ENCODE data around the gene SEC61B.
A peak's percentile ranks its signal among the peaks of the same experiment; 100 is the strongest.
"Not testable (repeated sequence)": the region's sequence is repeated elsewhere in the genome, so short reads cannot be mapped to it uniquely, and the experiment has no call there.

SEC61B gene

DNA sequence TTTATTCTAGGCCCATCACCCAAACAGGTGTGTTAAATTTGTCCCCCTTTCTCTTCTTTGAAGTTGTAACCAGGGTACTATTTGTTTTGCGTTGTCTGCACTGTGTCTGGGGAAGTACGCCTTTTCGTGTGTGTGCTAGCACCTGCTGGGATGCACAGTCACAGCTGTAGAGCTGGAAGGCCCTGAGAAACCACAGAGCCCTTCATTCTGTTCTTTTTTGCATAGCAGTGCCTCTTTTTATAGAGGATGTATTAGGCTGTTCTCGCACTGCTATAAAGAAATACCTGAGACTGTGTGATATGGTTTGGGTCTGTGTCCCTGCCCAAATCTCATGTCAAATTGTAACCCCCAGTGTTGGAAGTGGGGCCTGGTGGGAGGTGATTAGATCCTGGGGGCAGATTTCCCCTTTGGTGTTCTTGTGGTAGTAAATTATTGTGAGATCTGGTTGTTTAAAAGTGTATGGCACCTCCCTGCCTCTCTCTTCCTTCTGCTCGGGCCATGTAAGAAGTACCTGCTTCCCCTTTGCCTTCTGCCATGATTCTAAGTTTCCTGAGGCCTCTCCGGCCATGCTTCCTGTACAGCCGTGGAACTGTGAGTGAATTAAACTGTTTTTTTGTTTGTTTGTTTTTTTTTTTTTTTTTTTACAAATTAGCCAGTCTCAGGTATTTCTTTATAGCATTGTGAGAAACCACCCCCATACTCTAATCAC, 14.0 kb downstream of the SEC61B start:
- H3K4me3 Mint-ChIP-seq, result no peak overlapping the region
- peaks cover 22% of the 10 kb centered on the region for H3K36me3 Mint-ChIP-seq (ENCODE audit: low read depth)
- DNase-seq (ENCODE audit: low spot score), result no peak
- no peaks in the 10 kb centered on the region for H3K27me3 Mint-ChIP-seq (ENCODE audit: low read depth)
- H3K9me3 Mint-ChIP-seq, result no peaks in the 10 kb centered on the region
- peaks cover 10% of the 10 kb centered on the region for H3K4me1 Mint-ChIP-seq (ENCODE audit: low read depth)
- H3K27ac Mint-ChIP-seq, result no peak overlapping the region

- no peaks in the 10 kb centered on the region for H3K9me3 Mint-ChIP-seq
- H3K27me3 Mint-ChIP-seq (ENCODE audit: low read depth), result no peaks in the 10 kb centered on the region
- no peak overlapping the region for H3K27ac Mint-ChIP-seq
- H3K4me1 Mint-ChIP-seq (ENCODE audit: low read depth), result peaks cover 10% of the 10 kb centered on the region
- H3K36me3 Mint-ChIP-seq (ENCODE audit: low read depth), result peaks cover 16% of the 10 kb centered on the region
- DNase-seq (ENCODE audit: low spot score), result no peak
- no peak overlapping the region for H3K4me3 Mint-ChIP-seq
Observed at GRCh38 chr9:99237356-99237755, 15.3 kb downstream of the SEC61B start.

DNA sequence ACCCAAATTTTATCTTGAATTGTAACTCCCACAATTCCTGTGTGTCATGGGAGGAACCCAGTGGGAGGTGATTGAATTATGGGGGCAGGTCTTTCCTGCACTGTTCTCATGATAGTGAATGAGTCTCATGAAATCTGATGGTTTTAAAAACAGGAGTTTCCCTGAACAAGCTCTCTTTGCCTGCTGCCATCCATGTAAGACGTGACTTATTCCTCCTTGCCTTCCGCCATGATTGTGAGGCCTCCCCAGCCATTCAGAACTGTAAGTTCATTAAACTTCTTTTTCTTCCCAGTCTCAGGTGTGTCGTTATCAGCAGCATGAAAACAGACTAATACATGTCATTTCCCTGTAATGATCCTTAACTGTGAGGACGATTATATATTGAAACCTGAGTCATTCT, 15.8 kb downstream of the SEC61B start:
- peaks cover 19% of the 10 kb centered on the region for H3K36me3 Mint-ChIP-seq (ENCODE audit: low read depth)
- not testable (repeated sequence) for H3K27me3 Mint-ChIP-seq (ENCODE audit: low read depth); H3K9me3 Mint-ChIP-seq; DNase-seq (ENCODE audit: low spot score); H3K27ac Mint-ChIP-seq; H3K4me3 Mint-ChIP-seq
- H3K4me1 Mint-ChIP-seq (ENCODE audit: low read depth), result peaks cover 10% of the 10 kb centered on the region

GRCh38 chr9:99238331-99238730, 16.2 kb downstream of the SEC61B start:
- Mint-ChIP-seq H3K4me1 (ENCODE audit: low read depth) (peaks cover 10% of the 10 kb centered on the region), H3K36me3 (ENCODE audit: low read depth) (peaks cover 16% of the 10 kb centered on the region), H3K27ac (no peak overlapping the region), H3K27me3 (ENCODE audit: low read depth) (no peaks in the 10 kb centered on the region), H3K4me3 (no peak overlapping the region), H3K9me3 (no peaks in the 10 kb centered on the region)
- no peak for DNase-seq (ENCODE audit: low spot score)

DNA sequence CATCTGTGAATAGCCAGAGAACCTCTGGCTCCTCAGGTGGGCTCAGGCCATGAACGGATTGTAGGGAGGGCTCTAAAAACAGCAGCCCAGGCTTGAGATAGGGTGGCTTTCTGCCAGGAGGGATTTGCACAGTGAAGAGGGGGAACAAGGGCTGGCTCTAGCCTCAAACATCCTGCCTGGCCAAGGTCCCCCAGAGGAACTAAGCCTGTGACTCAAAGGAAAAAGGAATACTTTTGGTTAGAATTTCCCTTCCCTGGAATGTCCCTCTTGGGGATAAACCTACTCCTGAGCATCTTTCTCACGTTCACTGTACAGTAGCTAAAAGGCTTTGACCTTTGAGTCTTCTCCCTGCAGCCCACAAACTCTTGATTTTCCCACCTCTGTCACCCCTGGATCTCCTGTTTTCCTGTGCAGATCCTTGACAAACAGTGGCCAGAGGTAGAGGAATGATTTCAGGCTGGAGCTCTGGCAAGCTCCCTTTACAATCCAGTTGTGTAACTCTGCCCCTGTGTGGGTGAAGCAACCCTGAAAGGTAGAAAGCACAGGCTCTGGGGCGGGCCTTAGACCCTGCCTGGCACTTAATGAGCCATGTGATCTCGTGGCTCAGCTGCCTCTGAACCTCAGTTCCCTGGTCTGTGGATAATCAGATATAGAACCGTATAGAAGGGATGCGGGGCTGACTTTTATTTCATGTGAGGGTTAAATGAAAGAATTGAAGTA, 17.4 kb downstream of the SEC61B start:
- Mint-ChIP-seq H3K27ac (no peak overlapping the region), H3K27me3 (ENCODE audit: low read depth) (no peaks in the 10 kb centered on the region), H3K4me1 (ENCODE audit: low read depth) (peaks cover 11% of the 10 kb centered on the region), H3K9me3 (no peaks in the 10 kb centered on the region), H3K36me3 (ENCODE audit: low read depth) (peaks cover 15% of the 10 kb centered on the region), H3K4me3 (no peak overlapping the region)
- DNase-seq (ENCODE audit: low spot score), result no peak

DNA sequence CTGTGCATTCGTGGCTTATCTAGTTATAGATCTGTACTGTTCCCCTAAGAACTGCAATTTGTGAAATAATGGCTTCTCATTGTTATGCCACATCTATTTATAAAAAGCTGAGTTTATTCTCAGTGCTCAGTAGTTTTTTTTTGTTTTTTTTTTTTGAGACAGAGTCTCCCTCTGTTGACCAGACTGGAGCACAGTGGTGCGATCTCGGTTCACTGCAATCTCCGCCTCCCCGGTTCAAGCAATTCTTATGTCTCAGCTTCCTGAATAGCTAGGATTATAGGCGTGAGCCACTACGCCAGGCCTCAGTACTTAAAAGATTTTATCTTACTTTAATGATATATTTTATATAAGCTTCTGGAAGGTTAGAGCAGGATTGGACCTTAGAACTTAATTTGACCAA, 19.0 kb downstream of the SEC61B start:
- DNase-seq (ENCODE audit: low spot score), result no peak
- no peaks in the 10 kb centered on the region for H3K9me3 Mint-ChIP-seq
- peaks cover 6% of the 10 kb centered on the region for H3K4me1 Mint-ChIP-seq (ENCODE audit: low read depth)
- H3K27me3 Mint-ChIP-seq (ENCODE audit: low read depth), result no peaks in the 10 kb centered on the region
- peaks cover 15% of the 10 kb centered on the region for H3K36me3 Mint-ChIP-seq (ENCODE audit: low read depth)
- H3K4me3 Mint-ChIP-seq, result no peak overlapping the region
- no peak overlapping the region for H3K27ac Mint-ChIP-seq

- no peak overlapping the region for H3K4me3 Mint-ChIP-seq
- no peak overlapping the region for H3K27ac Mint-ChIP-seq
- no peaks in the 10 kb centered on the region for H3K27me3 Mint-ChIP-seq (ENCODE audit: low read depth)
- H3K4me1 Mint-ChIP-seq (ENCODE audit: low read depth), result peaks cover 5% of the 10 kb centered on the region
- H3K9me3 Mint-ChIP-seq, result no peaks in the 10 kb centered on the region
- no peak for DNase-seq (ENCODE audit: low spot score)
- H3K36me3 Mint-ChIP-seq (ENCODE audit: low read depth), result peaks cover 7% of the 10 kb centered on the region
Observed at GRCh38 chr9:99244344-99245260, 22.5 kb downstream of the SEC61B start.

DNA sequence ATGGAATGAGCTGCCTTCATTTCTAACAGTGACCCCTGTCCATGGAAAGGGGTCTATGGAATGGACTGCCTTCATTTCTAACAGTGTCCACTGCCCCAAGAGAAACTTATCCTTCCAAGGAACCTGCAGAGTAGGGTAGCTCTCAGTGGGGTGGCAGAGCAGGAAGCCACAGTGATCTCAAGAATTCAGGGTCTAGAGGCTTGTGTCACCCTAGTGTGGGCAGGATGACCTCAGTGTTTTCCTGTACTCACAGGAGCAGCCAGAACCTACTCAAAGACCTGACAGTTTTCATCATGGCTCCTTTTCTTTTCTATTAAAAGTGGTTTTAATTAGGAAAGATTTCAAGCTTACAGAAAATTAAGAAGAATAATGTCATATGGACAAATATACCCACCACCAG, 27.5 kb downstream of the SEC61B start:
- H3K36me3 Mint-ChIP-seq (ENCODE audit: low read depth), result no peaks in the 10 kb centered on the region
- no peaks in the 10 kb centered on the region for H3K27me3 Mint-ChIP-seq (ENCODE audit: low read depth)
- no peak overlapping the region for H3K27ac Mint-ChIP-seq
- no peak overlapping the region for H3K4me3 Mint-ChIP-seq
- H3K4me1 Mint-ChIP-seq (ENCODE audit: low read depth), result peaks cover 24% of the 10 kb centered on the region
- peak; percentile 64 for DNase-seq (ENCODE audit: low spot score)
- no peaks in the 10 kb centered on the region for H3K9me3 Mint-ChIP-seq

- no peak overlapping the region for H3K4me3 Mint-ChIP-seq
- H3K36me3 Mint-ChIP-seq (ENCODE audit: low read depth), result no peaks in the 10 kb centered on the region
- DNase-seq (ENCODE audit: low spot score), result no peak
- peaks cover 28% of the 10 kb centered on the region for H3K4me1 Mint-ChIP-seq (ENCODE audit: low read depth)
- no peaks in the 10 kb centered on the region for H3K9me3 Mint-ChIP-seq
- no peaks in the 10 kb centered on the region for H3K27me3 Mint-ChIP-seq (ENCODE audit: low read depth)
- no peak overlapping the region for H3K27ac Mint-ChIP-seq
Observed at GRCh38 chr9:99251157-99251556, 29.1 kb downstream of the SEC61B start.

DNA sequence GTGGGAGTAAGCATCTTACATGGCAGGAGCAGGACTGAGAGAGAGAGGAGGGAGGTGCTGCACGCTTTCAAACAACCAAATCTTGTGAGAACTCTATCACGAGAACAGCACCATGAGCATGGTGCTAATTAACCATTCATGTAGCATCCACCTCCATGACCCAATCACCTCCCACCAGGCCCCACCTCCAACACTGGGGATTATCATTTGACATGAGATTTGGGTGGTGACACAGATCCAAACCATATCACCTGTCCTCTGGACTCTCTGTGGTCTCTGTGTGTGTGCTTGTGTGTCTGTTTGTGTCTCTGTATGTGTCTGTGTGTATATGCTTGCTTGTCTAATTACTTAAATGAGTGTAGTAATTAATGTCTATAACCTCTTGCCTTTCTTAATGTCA, 31.1 kb downstream of the SEC61B start:
- no peaks in the 10 kb centered on the region for H3K27me3 Mint-ChIP-seq (ENCODE audit: low read depth)
- peak overlapping the region; percentile 87 for H3K27ac Mint-ChIP-seq
- peak overlapping the region; percentile 66 for H3K4me3 Mint-ChIP-seq
- no peaks in the 10 kb centered on the region for H3K9me3 Mint-ChIP-seq
- H3K36me3 Mint-ChIP-seq (ENCODE audit: low read depth), result no peaks in the 10 kb centered on the region
- peaks cover 28% of the 10 kb centered on the region for H3K4me1 Mint-ChIP-seq (ENCODE audit: low read depth)
- peak; percentile 60 for DNase-seq (ENCODE audit: low spot score)

DNA sequence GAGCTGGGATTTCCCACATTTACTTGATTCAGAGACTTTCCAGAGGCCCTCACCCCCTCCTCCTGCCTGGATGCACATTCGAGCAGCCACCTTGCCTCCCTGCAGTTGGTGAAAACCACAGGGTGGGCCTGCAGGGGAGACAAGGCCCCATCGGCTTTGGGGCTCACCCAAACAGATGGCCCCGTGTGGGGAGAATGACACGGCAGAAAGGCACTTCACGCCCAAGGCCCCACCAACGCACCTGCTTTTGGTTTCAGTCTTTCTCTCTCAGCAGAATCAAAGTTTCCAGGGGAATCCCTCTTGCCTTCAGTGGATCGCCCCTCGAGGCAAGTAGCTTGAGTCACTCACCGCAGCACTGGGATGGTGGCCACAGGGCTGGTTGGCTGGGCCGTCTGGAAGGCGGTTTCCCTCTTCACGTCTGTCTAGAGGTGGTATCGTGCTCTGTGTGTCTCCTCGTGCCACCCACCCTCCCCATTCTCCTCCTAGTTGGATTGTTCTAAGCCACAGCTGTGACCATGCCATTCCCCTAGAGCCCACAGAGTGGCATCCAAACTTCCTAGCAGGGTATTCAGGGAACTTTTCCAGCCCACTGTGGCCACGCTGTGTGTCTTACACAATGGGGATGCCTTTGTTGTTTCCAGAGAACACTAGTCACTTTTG, 31.8 kb downstream of the SEC61B start:
- no peaks in the 10 kb centered on the region for H3K27me3 Mint-ChIP-seq (ENCODE audit: low read depth)
- peaks cover 28% of the 10 kb centered on the region for H3K4me1 Mint-ChIP-seq (ENCODE audit: low read depth)
- DNase-seq (ENCODE audit: low spot score), result peak; percentile 93
- H3K4me3 Mint-ChIP-seq, result peak overlapping the region; percentile 66
- H3K27ac Mint-ChIP-seq, result peak overlapping the region; percentile 87
- H3K36me3 Mint-ChIP-seq (ENCODE audit: low read depth), result no peaks in the 10 kb centered on the region
- no peaks in the 10 kb centered on the region for H3K9me3 Mint-ChIP-seq

DNA sequence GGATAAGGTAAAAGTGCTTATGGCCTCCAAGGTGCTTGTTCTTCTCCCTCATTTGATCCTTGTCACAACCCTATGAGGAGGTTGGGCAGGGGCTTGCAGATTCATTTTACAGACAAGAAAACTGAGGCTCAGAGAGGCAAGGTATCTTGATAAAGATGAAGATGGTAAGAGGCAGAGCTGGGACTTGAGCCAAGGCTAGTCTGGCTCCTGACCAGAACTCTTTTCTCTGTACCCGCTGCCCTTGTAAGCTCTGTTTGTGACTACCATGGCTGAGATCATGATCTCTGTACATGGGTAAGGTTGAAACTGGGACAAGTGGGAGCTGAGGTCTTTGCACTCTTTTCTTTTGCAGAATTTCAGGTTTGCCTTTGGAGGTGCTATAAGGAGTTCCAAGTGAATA, 33.6 kb downstream of the SEC61B start:
- Mint-ChIP-seq H3K9me3 (no peaks in the 10 kb centered on the region), H3K27ac (no peak overlapping the region), H3K27me3 (ENCODE audit: low read depth) (no peaks in the 10 kb centered on the region), H3K4me1 (ENCODE audit: low read depth) (peaks cover 26% of the 10 kb centered on the region), H3K36me3 (ENCODE audit: low read depth) (no peaks in the 10 kb centered on the region), H3K4me3 (no peak overlapping the region)
- DNase-seq (ENCODE audit: low spot score), result no peak

DNA sequence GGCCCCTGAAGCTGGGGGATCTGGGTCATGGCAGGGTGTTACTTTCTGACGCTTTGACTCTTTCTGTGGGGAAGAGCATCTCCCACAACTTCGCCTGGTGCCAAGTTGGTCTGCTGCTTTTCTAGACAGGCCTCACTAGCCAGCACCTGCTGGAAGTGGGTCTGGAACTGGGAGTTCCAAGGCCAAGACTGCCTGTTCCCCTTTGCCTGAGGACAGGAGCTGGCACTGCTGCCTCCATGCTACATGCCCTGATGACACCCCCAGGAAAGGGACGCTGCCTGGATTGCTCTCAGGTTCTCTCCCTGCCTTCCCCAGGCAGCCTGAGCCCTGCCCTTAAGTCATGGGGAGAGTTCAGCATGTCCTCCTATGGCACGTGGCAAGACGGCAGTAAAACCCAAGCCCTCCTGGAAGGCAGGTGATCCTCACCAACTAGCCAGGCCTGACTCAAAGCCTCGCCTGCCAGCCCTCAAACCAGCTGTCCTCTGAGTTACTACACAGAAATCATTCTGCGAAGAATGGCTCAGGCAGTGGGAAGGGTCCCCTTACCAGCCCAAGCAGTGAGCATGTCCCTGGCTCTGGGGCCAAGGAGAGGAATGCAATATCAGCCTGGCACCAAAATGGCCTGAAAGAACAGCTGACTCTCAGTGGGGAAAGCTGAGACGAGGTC, 35.8 kb downstream of the SEC61B start:
- peaks cover 24% of the 10 kb centered on the region for H3K4me1 Mint-ChIP-seq (ENCODE audit: low read depth)
- H3K36me3 Mint-ChIP-seq (ENCODE audit: low read depth), result no peaks in the 10 kb centered on the region
- no peak for DNase-seq (ENCODE audit: low spot score)
- H3K27me3 Mint-ChIP-seq (ENCODE audit: low read depth), result no peaks in the 10 kb centered on the region
- H3K4me3 Mint-ChIP-seq, result no peak overlapping the region
- no peaks in the 10 kb centered on the region for H3K9me3 Mint-ChIP-seq
- H3K27ac Mint-ChIP-seq, result no peak overlapping the region
